GM12878 (cell line): ENCODE measurements around the gene CDC42SE2.

Experiments
- EZH2 ChIP-seq: IDR thresholded peaks from 2 replicates; pipeline ENCODE4 v1.6.1; 2012; ENCODE audit warnings: low read depth, mild to moderate bottlenecking, control low read depth, inconsistent platforms, low read length, borderline replicate concordance; ENCODE audit not compliant: control insufficient read depth
- POLR2A ChIP-seq: IDR thresholded peaks from 2 replicates; pipeline ENCODE4 v1.6.1; 2011; ENCODE audit warnings: low read depth, mild to moderate bottlenecking, low read length

- no peak for TF ChIP-seq EZH2
- TF ChIP-seq POLR2A: no peak; the same call in 1 of the 2 replicates
Measured at GRCh38 chr5:131406975-131407638, 143.3 kb downstream of the CDC42SE2 start.
